Retina (tissue), 1 donor: ENCODE measurements around the gene NEU4.

Experiments
- DNase-seq: peaks from one replicate; pipeline ENCODE4 v3.0.0-alpha.2; 2016

NEU4 gene

GRCh38 chr2:241835611-241836010, 26.6 kb downstream of the NEU4 start:
- DNase-seq, result no peak

- no peak for DNase-seq
Observed at GRCh38 chr2:241836292-241836691, 27.3 kb downstream of the NEU4 start.

GRCh38 chr2:241837197-241837965, 28.4 kb downstream of the NEU4 start:
- DNase-seq, result no peak

- DNase-seq, result no peak
Observed at GRCh38 chr2:241841181-241842066, 32.4 kb downstream of the NEU4 start.

- DNase-seq, result no peak
Observed at GRCh38 chr2:241842067-241842415, 33.0 kb downstream of the NEU4 start.

GRCh38 chr2:241842620-241843211, 33.7 kb downstream of the NEU4 start:
- DNase-seq, result peak; percentile 38

- no peak for DNase-seq
Observed at GRCh38 chr2:241843321-241844065, 34.5 kb downstream of the NEU4 start.

- peak; percentile 58 for DNase-seq
Observed at GRCh38 chr2:241844066-241844728, 35.2 kb downstream of the NEU4 start.

- peak; percentile 30 for DNase-seq
Observed at GRCh38 chr2:241844831-241845578, 36.0 kb downstream of the NEU4 start.

GRCh38 chr2:241846406-241846805, 37.4 kb downstream of the NEU4 start:
- DNase-seq, result no peak

- no peak for DNase-seq
Observed at GRCh38 chr2:241848761-241849615, 40.0 kb downstream of the NEU4 start.

GRCh38 chr2:241849616-241850543, 40.9 kb downstream of the NEU4 start:
- no peak for DNase-seq

GRCh38 chr2:241850544-241851324, 41.7 kb downstream of the NEU4 start:
- DNase-seq, result peak; percentile 22

- DNase-seq, result no peak
Observed at GRCh38 chr2:241851325-241852115, 42.5 kb downstream of the NEU4 start.

- no peak for DNase-seq
Observed at GRCh38 chr2:241852116-241852980, 43.4 kb downstream of the NEU4 start.

- DNase-seq, result no peak
Observed at GRCh38 chr2:241852981-241853631, 44.1 kb downstream of the NEU4 start.
